Breast epithelium (tissue), 3 donors: ENCODE data around the gene MRPL24.

Experiments
- POLR2A ChIP-seq: fragments of 450-650 bp; IDR thresholded peaks from one replicate; pipeline ENCODE4 v1.6.1; 2016; ENCODE audit warnings: antibody characterized with exemption, mild to moderate bottlenecking, moderate library complexity
- POLR2AphosphoS5 ChIP-seq, 3 donors: sonication (generic); formaldehyde crosslinking; IDR thresholded peaks; one replicate each; pipeline ENCODE4 v1.6.1; 2017; ENCODE audit warnings: antibody characterized with exemption in 3 of 3
- TF ChIP-seq, protein P1 (sequence below), 3 donors: fragments of 450-650 bp; IDR thresholded peaks; one replicate each; pipeline ENCODE4 v1.5.1; 2016 to 2017; ENCODE audit warnings: antibody characterized with exemption in 3 of 3, mild to moderate bottlenecking in 3 of 3, moderate library complexity in 3 of 3

DNA sequence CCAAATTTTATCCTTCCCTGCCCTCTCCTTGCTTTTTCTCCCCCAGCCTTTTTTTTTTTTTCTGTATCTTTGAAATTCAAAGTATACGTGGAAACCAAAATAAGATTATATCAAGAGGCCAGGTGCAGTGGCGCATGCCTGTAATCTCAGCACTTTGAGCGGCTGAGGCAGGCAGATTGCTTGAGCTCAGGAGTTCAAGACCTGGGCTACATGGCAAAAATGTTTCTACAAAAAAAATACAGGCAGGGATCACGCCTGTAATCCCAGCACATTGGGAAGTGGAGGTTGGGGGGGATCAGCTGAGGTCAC lies 19.9 kb upstream of the MRPL24 start:
- TF ChIP-seq, protein P1, sequence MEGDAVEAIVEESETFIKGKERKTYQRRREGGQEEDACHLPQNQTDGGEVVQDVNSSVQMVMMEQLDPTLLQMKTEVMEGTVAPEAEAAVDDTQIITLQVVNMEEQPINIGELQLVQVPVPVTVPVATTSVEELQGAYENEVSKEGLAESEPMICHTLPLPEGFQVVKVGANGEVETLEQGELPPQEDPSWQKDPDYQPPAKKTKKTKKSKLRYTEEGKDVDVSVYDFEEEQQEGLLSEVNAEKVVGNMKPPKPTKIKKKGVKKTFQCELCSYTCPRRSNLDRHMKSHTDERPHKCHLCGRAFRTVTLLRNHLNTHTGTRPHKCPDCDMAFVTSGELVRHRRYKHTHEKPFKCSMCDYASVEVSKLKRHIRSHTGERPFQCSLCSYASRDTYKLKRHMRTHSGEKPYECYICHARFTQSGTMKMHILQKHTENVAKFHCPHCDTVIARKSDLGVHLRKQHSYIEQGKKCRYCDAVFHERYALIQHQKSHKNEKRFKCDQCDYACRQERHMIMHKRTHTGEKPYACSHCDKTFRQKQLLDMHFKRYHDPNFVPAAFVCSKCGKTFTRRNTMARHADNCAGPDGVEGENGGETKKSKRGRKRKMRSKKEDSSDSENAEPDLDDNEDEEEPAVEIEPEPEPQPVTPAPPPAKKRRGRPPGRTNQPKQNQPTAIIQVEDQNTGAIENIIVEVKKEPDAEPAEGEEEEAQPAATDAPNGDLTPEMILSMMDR (IDR thresholded peaks at IDR 0.05) = no peak
- no peak for TF ChIP-seq POLR2A
- TF ChIP-seq POLR2AphosphoS5 (IDR thresholded peaks at IDR 0.05) = no peak
